Stimulated activated CD4-positive, alpha-beta T cell treated with anti-CD3 and anti-CD28 coated beads, TNF-alpha, amount 100 ng/mL, for 1 hour (primary cell): Measurements from ENCODE around the gene RASAL3.

Source experiments
- DNase-seq, 3 donors: peaks; one replicate each; pipeline ENCODE4 v3.0.0-alpha.2; 2020; ENCODE audit warnings: low read depth in 3 of 3, low spot score in 1 of 3

RASAL3 gene

GRCh38 chr19:15436012-15436825 is 28.1 kb downstream of the RASAL3 start:
- no peak for DNase-seq

GRCh38 chr19:15433519-15434069 is 30.8 kb downstream of the RASAL3 start:
- no peak for DNase-seq

- peak; percentile 78 to 88 (median 86) for DNase-seq
Observed at GRCh38 chr19:15432629-15433518, 31.5 kb downstream of the RASAL3 start.

GRCh38 chr19:15432018-15432494 is 32.3 kb downstream of the RASAL3 start:
- peak in 1 of 3 donors; percentile 23 for DNase-seq

- DNase-seq: no peak
Observed at GRCh38 chr19:15431396-15432017, 32.8 kb downstream of the RASAL3 start.

GRCh38 chr19:15430526-15431120 is 33.7 kb downstream of the RASAL3 start:
- no peak for DNase-seq

- no peak for DNase-seq
Observed at GRCh38 chr19:15429825-15430467, 34.4 kb downstream of the RASAL3 start.

GRCh38 chr19:15428956-15429824 is 35.2 kb downstream of the RASAL3 start:
- DNase-seq: no peak

GRCh38 chr19:15427991-15428471 is 36.3 kb downstream of the RASAL3 start:
- DNase-seq: no peak

- no peak for DNase-seq
Observed at GRCh38 chr19:15427350-15427700, 37.0 kb downstream of the RASAL3 start.

GRCh38 chr19:15426485-15427349 is 37.6 kb downstream of the RASAL3 start:
- no peak for DNase-seq

- DNase-seq: no peak
Observed at GRCh38 chr19:15425321-15425950, 38.9 kb downstream of the RASAL3 start.

- no peak for DNase-seq
Observed at GRCh38 chr19:15424692-15425272, 39.6 kb downstream of the RASAL3 start.

GRCh38 chr19:15424121-15424520 is 40.2 kb downstream of the RASAL3 start:
- DNase-seq: no peak

GRCh38 chr19:15423130-15423529 is 41.2 kb downstream of the RASAL3 start:
- DNase-seq: no peak

- no peak for DNase-seq
Observed at GRCh38 chr19:15422296-15423075, 41.9 kb downstream of the RASAL3 start.
